Measurements from ENCODE around the gene EOGT. TPM values are rescaled to one million over a fixed set of nuclear protein-coding genes. Genes with fewer than 3 reads are reported as not detected.

EOGT gene
- total RNA-seq, 2 experiments from 2014 or later = 15.4 to 15.5 TPM

- CTCF ChIA-PET = interaction anchor here (0.7 to 1.9 kb wide), 4 partner anchors 12 to 79 kb away, joined by 3 to 4 read pairs (median 3); no protein-coding TSS in a partner anchor
- peaks cover 22% of the 10 kb centered on the region for H3K27me3 Mint-ChIP-seq
Measured at GRCh38 chr3:68972358-68972979, 41.0 kb downstream of the EOGT start.

GRCh38 chr3:68964694-68965093, 48.8 kb downstream of the EOGT start:
- DNase-seq = no peak
- Mint-ChIP-seq H3K36me3 (no peaks in the 10 kb centered on the region), H3K27ac (no peak overlapping the region), H3K27me3 (peaks cover 51% of the 10 kb centered on the region), H3K4me3 (no peak overlapping the region), H3K4me1 (no peaks in the 10 kb centered on the region), H3K9me3 (ENCODE audit: low read depth) (no peaks in the 10 kb centered on the region)
- CTCF ChIA-PET = no interaction called here
- ATAC-seq = no peak

More at GRCh38 chr3:68972358-68972979, 41.0 kb downstream of the EOGT start:
- DNase-seq (peak; percentile 65), ATAC-seq (peak; percentile 77)
- Mint-ChIP-seq H3K4me1 (no peaks in the 10 kb centered on the region), H3K4me3 (no peak overlapping the region), H3K27ac (no peak overlapping the region), H3K36me3 (peaks cover 4% of the 10 kb centered on the region), H3K9me3 (ENCODE audit: low read depth) (no peaks in the 10 kb centered on the region)

- no peak overlapping the region for H3K27ac Mint-ChIP-seq
- H3K27me3 Mint-ChIP-seq = peaks cover 47% of the 10 kb centered on the region
- H3K4me1 Mint-ChIP-seq = no peaks in the 10 kb centered on the region
- DNase-seq (no peak), ATAC-seq (no peak)
- no peaks in the 10 kb centered on the region for H3K36me3 Mint-ChIP-seq
- no peak overlapping the region for H3K4me3 Mint-ChIP-seq
- CTCF ChIA-PET = no interaction called here
- H3K9me3 Mint-ChIP-seq (ENCODE audit: low read depth) = no peaks in the 10 kb centered on the region
Measured at GRCh38 chr3:68963891-68964290, 49.6 kb downstream of the EOGT start.

- Mint-ChIP-seq H3K4me1 (no peaks in the 10 kb centered on the region), H3K27ac (no peak overlapping the region), H3K4me3 (no peak overlapping the region), H3K9me3 (ENCODE audit: low read depth) (no peaks in the 10 kb centered on the region), H3K27me3 (peaks cover 47% of the 10 kb centered on the region), H3K36me3 (no peaks in the 10 kb centered on the region)
- ATAC-seq = no peak
- DNase-seq = no peak
- CTCF ChIA-PET = no interaction called here
Measured at GRCh38 chr3:68963376-68963775, 50.1 kb downstream of the EOGT start.

- Mint-ChIP-seq H3K27me3 (peaks cover 60% of the 10 kb centered on the region), H3K4me3 (no peak overlapping the region), H3K27ac (no peak overlapping the region), H3K36me3 (no peaks in the 10 kb centered on the region), H3K9me3 (ENCODE audit: low read depth) (no peaks in the 10 kb centered on the region), H3K4me1 (no peaks in the 10 kb centered on the region)
- ATAC-seq = no peak
- CTCF ChIA-PET = no interaction called here
- no peak for DNase-seq
Measured at GRCh38 chr3:68958932-68959331, 54.6 kb downstream of the EOGT start.

GRCh38 chr3:68957895-68958294, 55.6 kb downstream of the EOGT start:
- Mint-ChIP-seq H3K27me3 (peaks cover 59% of the 10 kb centered on the region), H3K9me3 (ENCODE audit: low read depth) (no peaks in the 10 kb centered on the region), H3K4me3 (no peak overlapping the region), H3K4me1 (no peaks in the 10 kb centered on the region), H3K27ac (no peak overlapping the region), H3K36me3 (no peaks in the 10 kb centered on the region)
- CTCF ChIA-PET = no interaction called here
- ATAC-seq (no peak), DNase-seq (no peak)

GRCh38 chr3:68953816-68954444, 59.6 kb downstream of the EOGT start:
- CTCF ChIA-PET = interaction anchor here (0.8 kb wide), 1 partner anchor 39 kb away, joined by 3 read pairs; no protein-coding TSS in a partner anchor

GRCh38 chr3:68945225-68945624, 68.3 kb downstream of the EOGT start:
- Mint-ChIP-seq H3K27me3 (peaks cover 24% of the 10 kb centered on the region), H3K36me3 (no peaks in the 10 kb centered on the region), H3K4me3 (no peak overlapping the region), H3K27ac (no peak overlapping the region), H3K9me3 (ENCODE audit: low read depth) (no peaks in the 10 kb centered on the region), H3K4me1 (no peaks in the 10 kb centered on the region)
- DNase-seq = no peak
- ATAC-seq = no peak
- CTCF ChIA-PET = no interaction called here

More at GRCh38 chr3:68953816-68954444, 59.6 kb downstream of the EOGT start:
- ATAC-seq = no peak
- no peak overlapping the region for H3K4me3 Mint-ChIP-seq
- H3K4me1 Mint-ChIP-seq = no peaks in the 10 kb centered on the region
- H3K27ac Mint-ChIP-seq = no peak overlapping the region
- no peak for DNase-seq
- peaks cover 51% of the 10 kb centered on the region for H3K27me3 Mint-ChIP-seq
- no peaks in the 10 kb centered on the region for H3K9me3 Mint-ChIP-seq (ENCODE audit: low read depth)
- no peaks in the 10 kb centered on the region for H3K36me3 Mint-ChIP-seq

GRCh38 chr3:68943753-68944500, 69.6 kb downstream of the EOGT start:
- DNase-seq (no peak), ATAC-seq (no peak)

GRCh38 chr3:68941055-68941454, 72.4 kb downstream of the EOGT start:
- Mint-ChIP-seq H3K4me1 (peaks cover 6% of the 10 kb centered on the region), H3K27me3 (peaks cover 33% of the 10 kb centered on the region), H3K4me3 (no peak overlapping the region), H3K9me3 (ENCODE audit: low read depth) (no peaks in the 10 kb centered on the region), H3K27ac (no peak overlapping the region), H3K36me3 (no peaks in the 10 kb centered on the region)
- DNase-seq (no peak), ATAC-seq (no peak)
- CTCF ChIA-PET = no interaction called here

More at GRCh38 chr3:68943753-68944500, 69.6 kb downstream of the EOGT start:
- CTCF ChIA-PET = no interaction called here
- Mint-ChIP-seq H3K4me1 (no peaks in the 10 kb centered on the region), H3K4me3 (no peak overlapping the region), H3K27ac (no peak overlapping the region), H3K27me3 (peaks cover 28% of the 10 kb centered on the region), H3K36me3 (no peaks in the 10 kb centered on the region), H3K9me3 (ENCODE audit: low read depth) (no peaks in the 10 kb centered on the region)

GRCh38 chr3:68936856-68937255, 76.6 kb downstream of the EOGT start:
- Mint-ChIP-seq H3K27me3 (peaks cover 52% of the 10 kb centered on the region), H3K36me3 (no peaks in the 10 kb centered on the region), H3K27ac (no peak overlapping the region), H3K9me3 (ENCODE audit: low read depth) (no peaks in the 10 kb centered on the region), H3K4me1 (peaks cover 8% of the 10 kb centered on the region), H3K4me3 (no peak overlapping the region)
- ATAC-seq = no peak
- no peak for DNase-seq
- CTCF ChIA-PET = no interaction called here

- H3K27ac Mint-ChIP-seq = no peak overlapping the region
- DNase-seq (no peak), ATAC-seq (no peak)
- H3K9me3 Mint-ChIP-seq (ENCODE audit: low read depth) = no peaks in the 10 kb centered on the region
- no peaks in the 10 kb centered on the region for H3K36me3 Mint-ChIP-seq
- peaks cover 62% of the 10 kb centered on the region for H3K27me3 Mint-ChIP-seq
- H3K4me3 Mint-ChIP-seq = no peak overlapping the region
- CTCF ChIA-PET = no interaction called here
- peaks cover 8% of the 10 kb centered on the region for H3K4me1 Mint-ChIP-seq
Measured at GRCh38 chr3:68935778-68936177, 77.7 kb downstream of the EOGT start.

GRCh38 chr3:68931406-68932149, 81.9 kb downstream of the EOGT start:
- Mint-ChIP-seq H3K27ac (no peak overlapping the region), H3K4me1 (peaks cover 1% of the 10 kb centered on the region), H3K9me3 (ENCODE audit: low read depth) (no peaks in the 10 kb centered on the region), H3K4me3 (no peak overlapping the region), H3K36me3 (no peaks in the 10 kb centered on the region), H3K27me3 (peaks cover 82% of the 10 kb centered on the region)
- CTCF ChIA-PET = no interaction called here
- no peak for DNase-seq
- ATAC-seq = no peak

Data from activated CD8-positive, alpha-beta memory T cell treated with anti-CD3 and anti-CD28 coated beads, Interleukin-2, amount 10 ng/mL, durations not matched to agents 7 days and 5 days (primary cell).